GM12801 (cell line): ENCODE measurements around the gene NUP214.

ENCODE experiments used
- TF ChIP-seq, protein P1 (sequence below): IDR thresholded peaks from one replicate; pipeline ENCODE4 v1.5.1; 2011; ENCODE audit warnings: control low read depth; ENCODE audit not compliant: insufficient read length; ENCODE audit errors: extremely low read depth

NUP214 gene

GRCh38 chr9:131240047-131240921, 114.9 kb downstream of the NUP214 start:
- TF ChIP-seq, protein P1, sequence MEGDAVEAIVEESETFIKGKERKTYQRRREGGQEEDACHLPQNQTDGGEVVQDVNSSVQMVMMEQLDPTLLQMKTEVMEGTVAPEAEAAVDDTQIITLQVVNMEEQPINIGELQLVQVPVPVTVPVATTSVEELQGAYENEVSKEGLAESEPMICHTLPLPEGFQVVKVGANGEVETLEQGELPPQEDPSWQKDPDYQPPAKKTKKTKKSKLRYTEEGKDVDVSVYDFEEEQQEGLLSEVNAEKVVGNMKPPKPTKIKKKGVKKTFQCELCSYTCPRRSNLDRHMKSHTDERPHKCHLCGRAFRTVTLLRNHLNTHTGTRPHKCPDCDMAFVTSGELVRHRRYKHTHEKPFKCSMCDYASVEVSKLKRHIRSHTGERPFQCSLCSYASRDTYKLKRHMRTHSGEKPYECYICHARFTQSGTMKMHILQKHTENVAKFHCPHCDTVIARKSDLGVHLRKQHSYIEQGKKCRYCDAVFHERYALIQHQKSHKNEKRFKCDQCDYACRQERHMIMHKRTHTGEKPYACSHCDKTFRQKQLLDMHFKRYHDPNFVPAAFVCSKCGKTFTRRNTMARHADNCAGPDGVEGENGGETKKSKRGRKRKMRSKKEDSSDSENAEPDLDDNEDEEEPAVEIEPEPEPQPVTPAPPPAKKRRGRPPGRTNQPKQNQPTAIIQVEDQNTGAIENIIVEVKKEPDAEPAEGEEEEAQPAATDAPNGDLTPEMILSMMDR = no peak

DNA sequence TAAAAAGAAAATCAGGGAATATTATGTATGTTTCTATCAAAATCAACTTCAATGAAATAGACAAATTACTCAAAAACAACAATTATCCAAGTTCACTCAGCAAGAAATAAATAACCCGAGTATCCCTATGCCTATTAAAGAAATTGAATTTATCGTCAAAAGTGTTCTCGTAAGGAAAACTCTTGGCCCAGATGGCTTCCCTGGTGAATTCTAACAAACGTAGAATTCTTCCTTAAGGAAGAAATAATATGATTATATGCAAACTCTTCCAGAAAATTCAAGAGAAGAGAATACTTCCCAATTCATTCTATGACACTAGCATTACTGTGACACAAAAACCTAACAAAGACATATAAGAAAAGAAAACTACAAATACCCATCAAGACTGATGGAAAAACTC, 121.2 kb downstream of the NUP214 start:
- TF ChIP-seq, protein P1 = no peak

DNA sequence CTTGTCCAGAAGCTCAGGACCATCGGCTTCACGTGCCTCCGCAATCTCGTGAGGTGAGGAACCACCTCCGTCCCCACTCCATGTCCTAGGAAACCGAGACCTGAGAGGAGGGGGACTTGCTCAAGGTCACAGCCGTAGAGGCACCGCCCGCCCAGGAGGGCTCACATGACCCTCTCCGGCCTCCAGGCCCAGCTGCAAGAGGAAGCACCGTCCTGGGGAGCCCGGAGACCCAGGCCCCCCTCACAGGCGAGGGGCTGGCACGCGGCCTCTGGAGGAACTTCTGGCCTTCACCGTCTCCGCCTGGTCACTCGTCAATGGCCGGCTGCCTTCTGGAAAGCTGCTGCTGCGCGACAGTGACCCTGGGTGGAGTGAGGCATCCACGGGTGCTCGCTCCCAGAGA, 126.7 kb downstream of the NUP214 start:
- TF ChIP-seq, protein P1 = no peak

DNA sequence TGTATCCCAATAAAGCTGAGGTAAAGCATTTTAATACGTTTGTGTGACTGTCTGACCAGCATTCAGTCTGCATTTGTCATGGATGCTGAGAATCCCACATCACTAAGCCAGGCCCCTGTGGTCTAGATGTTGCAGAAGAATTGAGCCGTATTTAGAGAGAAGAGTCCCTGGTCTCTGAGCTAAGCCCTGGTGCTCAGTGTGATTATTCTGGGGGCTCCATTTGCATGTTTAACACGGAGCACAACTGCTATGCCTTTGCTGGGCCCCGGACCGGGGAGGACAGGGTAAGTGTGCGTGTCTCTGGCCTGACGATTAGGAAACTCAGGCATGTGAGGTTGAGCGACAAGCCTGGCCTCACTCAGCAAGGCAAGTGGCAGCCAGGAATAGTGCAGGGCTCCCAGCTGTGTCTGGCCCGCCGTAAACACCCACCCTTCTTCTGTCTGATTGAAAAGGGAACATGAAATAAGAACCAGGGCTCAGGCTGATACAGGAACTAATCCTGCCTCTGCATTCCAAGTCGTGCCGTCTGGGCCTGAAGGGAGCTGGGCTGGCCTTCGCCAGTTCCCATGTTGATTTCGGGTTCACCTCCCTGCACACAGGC, 128.6 kb downstream of the NUP214 start:
- TF ChIP-seq, protein P1 = no peak

DNA sequence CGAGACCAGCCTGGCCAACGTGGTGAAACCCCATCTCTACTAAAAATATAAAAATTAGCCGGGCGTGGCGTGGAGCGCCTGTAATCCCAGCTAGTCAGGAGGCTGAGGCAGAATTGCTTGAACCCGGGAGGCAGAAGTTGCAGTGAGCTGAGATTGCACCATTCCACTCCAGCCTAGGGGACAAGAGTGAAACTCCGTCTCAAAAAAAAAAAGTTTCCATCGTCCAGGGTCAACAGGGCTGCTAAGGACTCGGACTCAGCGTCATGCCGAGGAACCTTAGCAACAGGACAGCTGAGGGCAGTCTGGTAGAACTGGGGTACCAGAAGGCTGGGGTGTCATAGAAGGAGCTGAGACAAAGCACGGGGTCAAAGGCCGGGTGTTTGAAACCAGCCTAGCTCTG, 129.2 kb downstream of the NUP214 start:
- TF ChIP-seq, protein P1 = no peak

DNA sequence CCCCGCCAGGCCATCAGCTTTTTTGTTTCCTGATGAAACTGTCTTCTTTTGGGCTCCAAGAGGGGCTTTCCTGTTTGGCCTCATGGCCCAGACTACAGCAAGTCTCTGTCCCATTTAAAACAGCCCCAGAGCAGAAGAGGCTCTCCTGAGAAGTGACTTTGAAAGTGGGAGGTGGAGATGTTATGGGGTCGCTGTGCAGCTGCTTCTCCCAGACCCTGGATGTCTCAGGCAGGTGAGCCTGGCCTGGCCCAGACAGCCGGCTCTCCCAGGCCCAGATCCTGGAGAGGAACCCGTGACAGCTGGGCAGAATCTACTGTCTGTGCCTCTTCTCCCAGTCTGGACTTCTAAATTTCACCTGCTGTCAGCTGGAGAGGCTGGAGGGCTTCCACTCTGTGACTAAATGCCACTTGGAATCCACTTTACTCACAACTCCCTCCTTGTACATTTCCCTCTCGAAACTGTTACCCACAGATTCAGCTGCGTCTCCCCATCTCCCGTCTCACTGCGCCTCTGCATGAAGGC, 130.4 kb downstream of the NUP214 start:
- TF ChIP-seq, protein P1 = no peak

- TF ChIP-seq, protein P1 = no peak
Measured at GRCh38 chr9:131257266-131258025, 132.1 kb downstream of the NUP214 start.
